ENCODE measurements around the gene COL18A1.

- no peak for TF ChIP-seq POLR2A (IDR thresholded peaks at IDR 0.05; ENCODE audit: low read length)
- TF ChIP-seq GATA1 (IDR thresholded peaks at IDR 0.05; ENCODE audit: low read depth, low read length): no peak
These were observed 123.2 kb downstream of the COL18A1 start for GRCh38 chr21:45528028-45528705.

Measured in erythroblast (primary cell).